IMR-90 (cell line): ENCODE measurements around the gene KLHL40. TPM values are rescaled to one million over a fixed set of nuclear protein-coding genes. Genes with fewer than 3 reads are reported as not detected.

Experiments
- ATAC-seq: fragments of 200-7000 bp; cut with Tn5 transposase; 2 replicates; pipeline ENCODE4 v1.9.1; 2020; ENCODE audit warnings: low read depth, mild to moderate bottlenecking, moderate library complexity
- BruUV-seq: library from RNA; stranded (reverse); fragments of 400-500 nt; replicated peaks from 2 replicates; lab custom pipeline; 2021; lab: Mats Ljungman, UMichigan
- CTCF ChIA-PET: fragments of 300-600 bp; formaldehyde crosslinking; extraction: SDS; loops from one replicate; lab custom pipeline; 2021; ENCODE audit warnings: antibody characterized with exemption; lab: Yijun Ruan, JAX
- POLR2A ChIA-PET: fragments of 300-600 bp; sonication (Branson Sonifier 250); formaldehyde crosslinking; loops from one replicate; lab custom pipeline; 2022; ENCODE audit warnings: antibody characterized with exemption; ENCODE audit not compliant: unreplicated experiment; lab: Charles Lee
- DNase-seq: peaks from one replicate; pipeline ENCODE4 v3.0.0; 2013
- H2AFZ ChIP-seq: replicated peaks from 2 replicates; pipeline ENCODE3; 2013; ENCODE audit warnings: low read length, mild to moderate bottlenecking; ENCODE audit not compliant: poor library complexity
- H2AK5ac ChIP-seq: 2 replicates; pipeline ENCODE4 v1.6.1; 2013; ENCODE audit warnings: low read depth, low read length, inconsistent platforms
- H2AK9ac ChIP-seq: replicated peaks from 2 replicates; pipeline ENCODE3; 2013; ENCODE audit warnings: mild to moderate bottlenecking, low read depth, low read length, moderate library complexity; ENCODE audit not compliant: poor library complexity
- H2BK120ac ChIP-seq: 2 replicates; pipeline ENCODE4 v1.6.1; 2013; ENCODE audit warnings: low read depth, low read length, inconsistent platforms
- H2BK15ac ChIP-seq: 3 replicates; pipeline ENCODE4 v1.6.1; 2013; ENCODE audit warnings: low read depth, low read length, inconsistent platforms
- H2BK20ac ChIP-seq: 2 replicates; pipeline ENCODE4 v1.6.1; 2013; ENCODE audit warnings: low read depth, mild to moderate bottlenecking, inconsistent platforms, low read length, moderate library complexity
- H2BK5ac ChIP-seq: 2 replicates; pipeline ENCODE4 v1.6.1; 2013; ENCODE audit warnings: mild to moderate bottlenecking, low read depth, low read length, inconsistent platforms; ENCODE audit not compliant: poor library complexity, severe bottlenecking
- H3K14ac ChIP-seq: replicated peaks from 2 replicates; pipeline ENCODE4 v1.6.1; 2013; ENCODE audit warnings: low read depth, low read length, inconsistent platforms
- H3K18ac ChIP-seq: 2 replicates; pipeline ENCODE4 v1.6.1; 2013; ENCODE audit warnings: low read depth, low read length, control low read depth
- H3K23ac ChIP-seq: 2 replicates; pipeline ENCODE4 v1.6.1; 2013; ENCODE audit warnings: low read depth, low read length, inconsistent platforms
- H3K27ac ChIP-seq: 2 replicates; pipeline ENCODE4 v1.5.1; 2013; ENCODE audit warnings: mild to moderate bottlenecking, control low read depth, low read length; ENCODE audit not compliant: insufficient read depth
- H3K27me3 ChIP-seq: 2 replicates; pipeline ENCODE4 v1.6.1; 2013; ENCODE audit warnings: low read length; ENCODE audit not compliant: control insufficient read depth, insufficient read depth
- H3K36me3 ChIP-seq: 2 replicates; pipeline ENCODE4 v1.6.1; 2013; ENCODE audit warnings: low read length, mixed read lengths; ENCODE audit not compliant: control insufficient read depth, insufficient read depth
- H3K4ac ChIP-seq: 2 replicates; pipeline ENCODE4 v1.6.1; 2013; ENCODE audit warnings: low read depth, low read length, inconsistent platforms
- H3K4me1 ChIP-seq: 2 replicates; pipeline ENCODE4 v1.6.1; 2013; ENCODE audit warnings: low read length, mixed read lengths; ENCODE audit not compliant: control insufficient read depth, insufficient read depth
- H3K4me2 ChIP-seq: 2 replicates; pipeline ENCODE4 v1.6.1; 2013; ENCODE audit warnings: low read depth, mild to moderate bottlenecking, control low read depth, low read length, moderate library complexity
- H3K4me3 ChIP-seq: 2 replicates; pipeline ENCODE4 v1.5.1; 2013; ENCODE audit warnings: low read depth, mild to moderate bottlenecking, control low read depth, low read length, moderate library complexity; ENCODE audit not compliant: insufficient read depth
- H3K56ac ChIP-seq: 2 replicates; pipeline ENCODE4 v1.6.1; 2013; ENCODE audit warnings: low read length, inconsistent platforms; ENCODE audit not compliant: insufficient read depth; ENCODE audit errors: extremely low read depth
- H3K79me1 ChIP-seq, 2 experiments: 2 replicates each; pipeline ENCODE4 v1.6.1; 2013; ENCODE audit warnings: low read length in 2 of 2, inconsistent platforms in 1 of 2, low read depth in 1 of 2
- H3K9ac ChIP-seq: 2 replicates; pipeline ENCODE4 v1.6.1; 2013; ENCODE audit warnings: low read depth, low read length, control low read depth
- H3K9me1 ChIP-seq: 2 replicates; pipeline ENCODE4 v1.6.1; 2013; ENCODE audit warnings: low read length, inconsistent platforms; ENCODE audit not compliant: insufficient read depth
- H3K9me3 ChIP-seq: 2 replicates; pipeline ENCODE4 v1.6.1; 2013; ENCODE audit warnings: low read length; ENCODE audit not compliant: control insufficient read depth, insufficient read depth
- H4K20me1 ChIP-seq: 2 replicates; pipeline ENCODE4 v1.6.1; 2013; ENCODE audit warnings: low read length, inconsistent platforms; ENCODE audit not compliant: insufficient read depth
- H4K5ac ChIP-seq: 2 replicates; pipeline ENCODE4 v1.6.1; 2013; ENCODE audit warnings: mild to moderate bottlenecking, low read depth, low read length, control low read depth
- H4K8ac ChIP-seq, 2 experiments: 2 replicates each; pipeline ENCODE4 v1.6.1; 2013; ENCODE audit warnings: low read depth in 2 of 2, low read length in 2 of 2, control low read depth in 1 of 2, inconsistent platforms in 1 of 2
- H4K91ac ChIP-seq: 2 replicates; pipeline ENCODE4 v1.6.1; 2013; ENCODE audit warnings: low read depth, low read length, inconsistent platforms; ENCODE audit not compliant: insufficient read depth
- BHLHE40 ChIP-seq: fragments of 150-350 bp; IDR thresholded peaks from 2 replicates; pipeline ENCODE4 v1.6.1; 2016; ENCODE audit warnings: mild to moderate bottlenecking, low read depth, low read length
- USF2 ChIP-seq: fragments of 150-350 bp; IDR thresholded peaks from 2 replicates; pipeline ENCODE4 v1.6.1; 2017; ENCODE audit warnings: mild to moderate bottlenecking, antibody characterized with exemption, low read length, low read depth
- WGBS, 2 experiments: methylation state at CpG; one replicate each; pipeline versions ENCODE4 v1.1.5 to v1.1.7; 2013; ENCODE audit warnings: missing lambda C conversion rate in 2 of 2; ENCODE audit not compliant: insufficient read length in 1 of 2; ENCODE audit errors: extremely low coverage in 2 of 2; 5-methylcytosine and 5-hydroxymethylcytosine counted together
- dilution Hi-C: fragments of 300-500 bp; cut with HindIII; formaldehyde crosslinking; loops from one replicate; pipeline ENCODE4 v1.14.3; 2018; ENCODE audit warnings: low sequenced_read_pairs; ENCODE audit not compliant: unreplicated experiment
- in situ Hi-C: fragments of 300-500 bp; cut with MboI; formaldehyde crosslinking; loops from 3 replicates; pipeline ENCODE4 v1.14.3; 2019; ENCODE audit warnings: low sequenced_read_pairs, inconsistent platforms, mixed read lengths
- intact Hi-C: fragments of 100-400 bp; cut with micrococcal nuclease; formaldehyde crosslinking; loops from 2 replicates; pipeline ENCODE4 v1.10.0; 2022
- polyA plus RNA-seq, 3 experiments: library from polyadenylated mRNA; depleted of rRNA; stranded (reverse); fragments of >200 nt; gene quantifications; 2 replicates each; pipeline ENCODE4 v1.2.3, GENCODE V29; 2012; ENCODE audit warnings: low replicate concordance in 1 of 3
- total RNA-seq: library from RNA; depleted of rRNA; stranded (reverse); fragments of >200 nt; gene quantifications from 2 replicates; pipeline ENCODE4 v1.2.3, GENCODE V29; 2012
- TF ChIP-seq, protein P1 (sequence below): conservative IDR thresholded peaks from 2 replicates; pipeline ENCODE4 v1.5.1; 2012; ENCODE audit warnings: mild to moderate bottlenecking, low read depth, low read length, improper control_type of control experiment

KLHL40 gene
- total and polyA plus RNA-seq, 2 of the 4 experiments (the other 2 are of a cell fraction) = not detected

- no peak overlapping the region for H3K4me2 ChIP-seq
- H2BK120ac ChIP-seq = no peak overlapping the region
- dilution Hi-C loops (no loop called here), intact Hi-C loops (no loop called here), in situ Hi-C loops (no loop called here)
- H2BK5ac ChIP-seq = no peak overlapping the region
- H3K9ac ChIP-seq = no peak overlapping the region
- H3K27me3 ChIP-seq = peaks cover 61% of the 10 kb centered on the region
- no peaks in the 10 kb centered on the region; the same call in 1 of the 2 replicates for H3K9me1 ChIP-seq
- no TSS peak for BruUV-seq
- H4K20me1 ChIP-seq = no peaks in the 10 kb centered on the region; the same call in 1 of the 2 replicates
- no peak overlapping the region for H3K14ac ChIP-seq
- H3K4me3 ChIP-seq = no peak overlapping the region
- no peak overlapping the region for H3K56ac ChIP-seq
- no peak overlapping the region for H4K8ac ChIP-seq
- no peaks in the 10 kb centered on the region for H3K79me1 ChIP-seq
- no peaks in the 10 kb centered on the region for H3K36me3 ChIP-seq
- TF ChIP-seq, protein P1, sequence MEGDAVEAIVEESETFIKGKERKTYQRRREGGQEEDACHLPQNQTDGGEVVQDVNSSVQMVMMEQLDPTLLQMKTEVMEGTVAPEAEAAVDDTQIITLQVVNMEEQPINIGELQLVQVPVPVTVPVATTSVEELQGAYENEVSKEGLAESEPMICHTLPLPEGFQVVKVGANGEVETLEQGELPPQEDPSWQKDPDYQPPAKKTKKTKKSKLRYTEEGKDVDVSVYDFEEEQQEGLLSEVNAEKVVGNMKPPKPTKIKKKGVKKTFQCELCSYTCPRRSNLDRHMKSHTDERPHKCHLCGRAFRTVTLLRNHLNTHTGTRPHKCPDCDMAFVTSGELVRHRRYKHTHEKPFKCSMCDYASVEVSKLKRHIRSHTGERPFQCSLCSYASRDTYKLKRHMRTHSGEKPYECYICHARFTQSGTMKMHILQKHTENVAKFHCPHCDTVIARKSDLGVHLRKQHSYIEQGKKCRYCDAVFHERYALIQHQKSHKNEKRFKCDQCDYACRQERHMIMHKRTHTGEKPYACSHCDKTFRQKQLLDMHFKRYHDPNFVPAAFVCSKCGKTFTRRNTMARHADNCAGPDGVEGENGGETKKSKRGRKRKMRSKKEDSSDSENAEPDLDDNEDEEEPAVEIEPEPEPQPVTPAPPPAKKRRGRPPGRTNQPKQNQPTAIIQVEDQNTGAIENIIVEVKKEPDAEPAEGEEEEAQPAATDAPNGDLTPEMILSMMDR = no peak
- TF ChIP-seq USF2 (no peak), BHLHE40 (no peak)
- no peak overlapping the region; the same call in 1 of the 2 replicates for H3K23ac ChIP-seq
- no peak overlapping the region for H4K91ac ChIP-seq
- no peak overlapping the region for H2BK20ac ChIP-seq
- H2AK5ac ChIP-seq = no peak overlapping the region
- H3K4me1 ChIP-seq = no peaks in the 10 kb centered on the region
- H3K27ac ChIP-seq = no peak overlapping the region
- no peak overlapping the region for H4K5ac ChIP-seq
- no peaks in the 10 kb centered on the region for H3K9me3 ChIP-seq
- ChIA-PET CTCF (no interaction called here), POLR2A (no interaction called here)
- H2BK15ac ChIP-seq = no peak overlapping the region
- H2AK9ac ChIP-seq = no peak overlapping the region
- ATAC-seq (no peak), DNase-seq (no peak)
- WGBS, 2 experiments = no CpG with 5 or more reads among the region's 7 CpGs
- no peak overlapping the region for H3K4ac ChIP-seq
- no peak overlapping the region for H2AFZ ChIP-seq
- H3K18ac ChIP-seq = no peak overlapping the region
These were observed 21.6 kb downstream of the KLHL40 start for GRCh38 chr3:42706721-42707619.
